SK-N-MC (cell line): ENCODE data around the gene TIMD4.
"Not testable (repeated sequence)": the region's sequence is repeated elsewhere in the genome, so short reads cannot be mapped to it uniquely, and the experiment has no call there.

Source experiments
- DNase-seq: peaks from one replicate; pipeline ENCODE4 v3.0.0-alpha.2; 2011; ENCODE audit warnings: low read depth, low spot score
- H3K27ac ChIP-seq: fragments of 200-600 bp; sonication (generic); 2 replicates; pipeline ENCODE4 v1.5.1; 2016; ENCODE audit warnings: mixed run types
- H3K36me3 ChIP-seq: fragments of 200-600 bp; sonication (generic); 2 replicates; pipeline ENCODE4 v1.6.1; 2017; ENCODE audit warnings: antibody characterized with exemption, low read length, mixed read lengths; ENCODE audit not compliant: insufficient read depth
- H3K4me3 ChIP-seq: fragments of 200-600 bp; sonication (generic); 2 replicates; pipeline ENCODE4 v1.5.1; 2016
- H3K9ac ChIP-seq: fragments of 200-600 bp; sonication (generic); 2 replicates; pipeline ENCODE4 v1.8.0; 2017; ENCODE audit warnings: mixed run types, mixed read lengths; ENCODE audit not compliant: insufficient read length
- H3K9me3 ChIP-seq: fragments of 200-600 bp; sonication (generic); 2 replicates; pipeline ENCODE4 v1.6.1; 2017; ENCODE audit warnings: low read depth, mild to moderate bottlenecking, antibody characterized with exemption, low read length, moderate library complexity, mixed read lengths
- EZH2 ChIP-seq: fragments of 200-600 bp; sonication (generic); IDR thresholded peaks from one replicate; pipeline ENCODE4 v1.6.1; 2017; ENCODE audit warnings: antibody characterized with exemption
- FOXP2 ChIP-seq: optimal IDR thresholded peaks from 2 replicates; pipeline ENCODE3; 2011; ENCODE audit warnings: mild to moderate bottlenecking, moderate library complexity; ENCODE audit not compliant: insufficient read depth; ENCODE audit errors: extremely low read length, control extremely low read depth
- POLR2AphosphoS5 ChIP-seq: IDR thresholded peaks from 2 replicates; pipeline ENCODE4 v1.6.1; 2012; ENCODE audit warnings: mild to moderate bottlenecking, low read depth, low read length, borderline replicate concordance

Gene TIMD4

GRCh38 chr5:156929366-156929948, 33.6 kb downstream of the TIMD4 start:
- Histone ChIP-seq H3K27ac (no peak overlapping the region), H3K36me3 (no peaks in the 10 kb centered on the region), H3K4me3 (no peak overlapping the region), H3K9ac (no peak overlapping the region), H3K9me3 (no peaks in the 10 kb centered on the region)
- TF ChIP-seq POLR2AphosphoS5 = no peak
- TF ChIP-seq EZH2 = no peak
- no peak for TF ChIP-seq FOXP2
- no peak for DNase-seq

- Histone ChIP-seq H3K9me3 (no peaks in the 10 kb centered on the region), H3K36me3 (no peaks in the 10 kb centered on the region), H3K27ac (no peak overlapping the region), H3K4me3 (no peak overlapping the region), H3K9ac (no peak overlapping the region)
- no peak for DNase-seq
- TF ChIP-seq EZH2 (no peak), FOXP2 (no peak), POLR2AphosphoS5 (no peak)
These were observed 35.5 kb downstream of the TIMD4 start for GRCh38 chr5:156927545-156927944.

- H3K36me3 ChIP-seq, H3K4me3 ChIP-seq, DNase-seq, H3K9me3 ChIP-seq, H3K27ac ChIP-seq, H3K9ac ChIP-seq: not testable (repeated sequence)
These were observed 37.3 kb downstream of the TIMD4 start for GRCh38 chr5:156925767-156926166.

- Histone ChIP-seq H3K4me3 (no peak overlapping the region), H3K36me3 (no peaks in the 10 kb centered on the region), H3K9ac (no peak overlapping the region), H3K9me3 (no peaks in the 10 kb centered on the region), H3K27ac (no peak overlapping the region)
- TF ChIP-seq POLR2AphosphoS5 = no peak
- TF ChIP-seq FOXP2 = no peak
- TF ChIP-seq EZH2 = no peak
- no peak for DNase-seq
These were observed 40.7 kb downstream of the TIMD4 start for GRCh38 chr5:156922207-156922792.

GRCh38 chr5:156920861-156921431, 42.1 kb downstream of the TIMD4 start:
- Histone ChIP-seq H3K4me3 (no peak overlapping the region), H3K9me3 (no peaks in the 10 kb centered on the region), H3K27ac (no peak overlapping the region), H3K9ac (no peak overlapping the region), H3K36me3 (no peaks in the 10 kb centered on the region)
- DNase-seq = no peak
- no peak for TF ChIP-seq FOXP2
- TF ChIP-seq EZH2 = no peak
- TF ChIP-seq POLR2AphosphoS5 = no peak

- Histone ChIP-seq H3K27ac (no peak overlapping the region), H3K9me3 (no peaks in the 10 kb centered on the region)
- TF ChIP-seq EZH2 (no peak), POLR2AphosphoS5 (no peak), FOXP2 (no peak)
These were observed 42.8 kb downstream of the TIMD4 start for GRCh38 chr5:156920042-156920860.

GRCh38 chr5:156918311-156918845, 44.6 kb downstream of the TIMD4 start:
- no peak for DNase-seq
- H3K36me3 ChIP-seq = no peaks in the 10 kb centered on the region
- H3K4me3 ChIP-seq = no peak overlapping the region
- H3K27ac ChIP-seq = no peak overlapping the region
- H3K9me3 ChIP-seq = no peaks in the 10 kb centered on the region
- no peak overlapping the region for H3K9ac ChIP-seq
- TF ChIP-seq FOXP2 (no peak), POLR2AphosphoS5 (no peak), EZH2 (no peak)

More at GRCh38 chr5:156920042-156920860, 42.8 kb downstream of the TIMD4 start:
- no peak overlapping the region for H3K9ac ChIP-seq
- no peak for DNase-seq
- H3K4me3 ChIP-seq = no peak overlapping the region
- H3K36me3 ChIP-seq = no peaks in the 10 kb centered on the region

- H3K4me3 ChIP-seq = no peak overlapping the region
- H3K9me3 ChIP-seq = no peaks in the 10 kb centered on the region
- TF ChIP-seq FOXP2 (no peak), POLR2AphosphoS5 (no peak), EZH2 (no peak)
- no peak overlapping the region for H3K27ac ChIP-seq
- no peak for DNase-seq
- H3K9ac ChIP-seq = no peak overlapping the region
- H3K36me3 ChIP-seq = no peaks in the 10 kb centered on the region
These were observed 48.7 kb downstream of the TIMD4 start for GRCh38 chr5:156914371-156914737.
